NB4 (cell line): ENCODE results near the gene TLE2.

ENCODE experiments used
- POLR2A ChIP-seq: IDR thresholded peaks from 2 replicates; pipeline ENCODE4 v1.6.1; 2011; ENCODE audit warnings: mild to moderate bottlenecking; ENCODE audit not compliant: insufficient read length; ENCODE audit errors: extremely low read depth
- TF ChIP-seq, protein P1 (sequence below): IDR thresholded peaks from one replicate; pipeline ENCODE4 v1.5.1; 2012; ENCODE audit warnings: low read depth, low read length
- TF ChIP-seq, protein P2 (sequence below): IDR thresholded peaks from 2 replicates; pipeline ENCODE4 v1.6.1; 2011; ENCODE audit warnings: low read depth, low read length

DNA sequence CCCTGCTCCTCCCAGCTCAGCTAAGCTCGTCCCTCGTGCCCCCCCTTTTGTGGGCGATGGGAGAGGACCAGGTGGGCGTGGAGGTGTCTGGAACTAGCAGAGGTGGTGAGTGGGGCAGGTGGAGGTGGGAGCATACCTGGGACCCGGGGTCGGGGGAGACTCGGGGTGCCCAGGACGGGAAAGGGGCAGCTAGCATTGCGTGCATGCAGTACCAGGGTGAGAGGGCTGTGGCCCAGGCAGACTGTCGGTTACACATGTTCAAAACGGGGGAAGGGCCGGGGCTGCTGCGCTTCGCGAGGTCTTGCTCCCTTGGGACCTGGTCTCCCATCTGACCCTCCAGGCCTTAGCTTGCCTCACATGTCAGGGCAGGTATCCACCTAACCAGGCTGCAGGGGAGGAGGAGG is 24.1 kb upstream of the TLE2 start:
- TF ChIP-seq POLR2A: no peak
- TF ChIP-seq, protein P1, sequence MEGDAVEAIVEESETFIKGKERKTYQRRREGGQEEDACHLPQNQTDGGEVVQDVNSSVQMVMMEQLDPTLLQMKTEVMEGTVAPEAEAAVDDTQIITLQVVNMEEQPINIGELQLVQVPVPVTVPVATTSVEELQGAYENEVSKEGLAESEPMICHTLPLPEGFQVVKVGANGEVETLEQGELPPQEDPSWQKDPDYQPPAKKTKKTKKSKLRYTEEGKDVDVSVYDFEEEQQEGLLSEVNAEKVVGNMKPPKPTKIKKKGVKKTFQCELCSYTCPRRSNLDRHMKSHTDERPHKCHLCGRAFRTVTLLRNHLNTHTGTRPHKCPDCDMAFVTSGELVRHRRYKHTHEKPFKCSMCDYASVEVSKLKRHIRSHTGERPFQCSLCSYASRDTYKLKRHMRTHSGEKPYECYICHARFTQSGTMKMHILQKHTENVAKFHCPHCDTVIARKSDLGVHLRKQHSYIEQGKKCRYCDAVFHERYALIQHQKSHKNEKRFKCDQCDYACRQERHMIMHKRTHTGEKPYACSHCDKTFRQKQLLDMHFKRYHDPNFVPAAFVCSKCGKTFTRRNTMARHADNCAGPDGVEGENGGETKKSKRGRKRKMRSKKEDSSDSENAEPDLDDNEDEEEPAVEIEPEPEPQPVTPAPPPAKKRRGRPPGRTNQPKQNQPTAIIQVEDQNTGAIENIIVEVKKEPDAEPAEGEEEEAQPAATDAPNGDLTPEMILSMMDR: no peak
- TF ChIP-seq, protein P2, sequence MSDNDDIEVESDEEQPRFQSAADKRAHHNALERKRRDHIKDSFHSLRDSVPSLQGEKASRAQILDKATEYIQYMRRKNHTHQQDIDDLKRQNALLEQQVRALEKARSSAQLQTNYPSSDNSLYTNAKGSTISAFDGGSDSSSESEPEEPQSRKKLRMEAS: no peak
